ENCODE results near the gene FRMD4B.
"Not testable (repeated sequence)": the region's sequence is repeated elsewhere in the genome, so short reads cannot be mapped to it uniquely, and the experiment has no call there.

Gene FRMD4B

GRCh38 chr3:69236812-69237707, 148.8 kb downstream of the FRMD4B start:
- DNase-seq = no peak

GRCh38 chr3:69235882-69236281, 150.0 kb downstream of the FRMD4B start:
- no peak for DNase-seq

- DNase-seq = not testable (repeated sequence)
Observed at GRCh38 chr3:69235227-69235626, 150.7 kb downstream of the FRMD4B start.

- no peak for DNase-seq
Observed at GRCh38 chr3:69232482-69232881, 153.4 kb downstream of the FRMD4B start.

GRCh38 chr3:69231929-69232440, 153.9 kb downstream of the FRMD4B start:
- no peak for DNase-seq

GRCh38 chr3:69226071-69226470, 159.8 kb downstream of the FRMD4B start:
- DNase-seq = no peak

- no peak for DNase-seq
Observed at GRCh38 chr3:69219101-69219708, 166.7 kb downstream of the FRMD4B start.

- DNase-seq = no peak
Observed at GRCh38 chr3:69218079-69218478, 167.8 kb downstream of the FRMD4B start.

- DNase-seq = no peak
Observed at GRCh38 chr3:69216981-69217380, 168.9 kb downstream of the FRMD4B start.

- peak; percentile 64 for DNase-seq
Observed at GRCh38 chr3:69214241-69214640, 171.6 kb downstream of the FRMD4B start.

- DNase-seq = peak; percentile 88
Observed at GRCh38 chr3:69212411-69213160, 173.3 kb downstream of the FRMD4B start.

- DNase-seq = no peak
Observed at GRCh38 chr3:69210068-69210730, 175.7 kb downstream of the FRMD4B start.

GRCh38 chr3:69209413-69209812, 176.5 kb downstream of the FRMD4B start:
- no peak for DNase-seq

- no peak for DNase-seq
Observed at GRCh38 chr3:69207031-69207430, 178.9 kb downstream of the FRMD4B start.

- DNase-seq = no peak
Observed at GRCh38 chr3:69205385-69205784, 180.5 kb downstream of the FRMD4B start.

- DNase-seq = peak; percentile 90
Observed at GRCh38 chr3:69204315-69204957, 181.5 kb downstream of the FRMD4B start.

- DNase-seq = peak; percentile 17
Observed at GRCh38 chr3:69203631-69204314, 182.1 kb downstream of the FRMD4B start.

GRCh38 chr3:69201658-69202057, 184.2 kb downstream of the FRMD4B start:
- DNase-seq = no peak

- peak; percentile 79 for DNase-seq
Observed at GRCh38 chr3:69200384-69201068, 185.4 kb downstream of the FRMD4B start.

- DNase-seq = no peak
Observed at GRCh38 chr3:69199942-69200341, 185.9 kb downstream of the FRMD4B start.

Measured in activated CD4-positive, alpha-beta T cell treated with anti-CD3 and anti-CD28 coated beads, Interleukin-2, Interleukin-6, amounts not matched to agents 100 ng/mL and 50 ng/mL, durations not matched to agents 16 hours and 8 hours (primary cell).